B cell (primary cell): Measurements from ENCODE around the gene C10orf90. TPM values are rescaled to one million over a fixed set of nuclear protein-coding genes. Genes with fewer than 3 reads are reported as not detected.

Experiments
- ATAC-seq: fragments of 200-7000 bp; cut with Tn5 transposase; one replicate; pipeline ENCODE4 v1.10.0; 2021; ENCODE audit warnings: low read depth, mild to moderate bottlenecking, moderate number of reproducible peaks, moderate library complexity
- CTCF ChIA-PET: fragments of 350-600 bp; sonication (Branson Sonifier 250); formaldehyde crosslinking; loops from one replicate; lab custom pipeline; 2021; ENCODE audit warnings: antibody characterized with exemption, inconsistent platforms; lab: Charles Lee
- POLR2A ChIA-PET: fragments of 350-600 bp; sonication (Branson Sonifier 250); formaldehyde crosslinking; loops from one replicate; lab custom pipeline; 2021; ENCODE audit warnings: antibody characterized with exemption; lab: Charles Lee
- DNase-seq: peaks from one replicate; pipeline ENCODE4 v3.0.0; 2013
- H2AFZ ChIP-seq: 2 replicates; pipeline ENCODE4 v1.6.1; 2012; ENCODE audit warnings: mild to moderate bottlenecking, low read depth, low read length; ENCODE audit not compliant: insufficient read depth, poor library complexity, severe bottlenecking
- H3K27ac ChIP-seq, 2 donors: 1 replicate in 1 of 2; 2 replicates in 1 of 2; pipeline ENCODE4 v1.5.1; 2012 to 2013; ENCODE audit warnings: low read length in 2 of 2, mild to moderate bottlenecking in 2 of 2, moderate library complexity in 1 of 2
- H3K27me3 ChIP-seq, 4 experiments: fragments of 200-600 bp in 1 of 4; sonication (generic) in 1 of 4; replicated peaks in 1 of 4; 1 replicate in 2 of 4; 2 replicates in 2 of 4; pipeline versions ENCODE4 v1.6.1 to v1.7.0; 2013 to 2016; ENCODE audit warnings: low read length in 3 of 4, mild to moderate bottlenecking in 2 of 4, mixed read lengths in 1 of 4, moderate library complexity in 1 of 4; ENCODE audit not compliant: insufficient read depth in 4 of 4, control insufficient read depth in 3 of 4; ENCODE audit errors: control extremely low read depth in 1 of 4
- H3K36me3 ChIP-seq, 2 experiments: replicated peaks in 1 of 2; 1 replicate in 1 of 2; 2 replicates in 1 of 2; pipeline versions ENCODE4 v1.6.1 to v1.7.1; 2013; ENCODE audit warnings: low read length in 1 of 2; ENCODE audit not compliant: insufficient read depth in 2 of 2, control insufficient read depth in 1 of 2; ENCODE audit errors: control extremely low read depth in 1 of 2, extremely low read depth in 1 of 2
- H3K4me1 ChIP-seq, 2 donors: fragments of 200-600 bp in 1 of 2; sonication (generic) in 1 of 2; 1 replicate in 1 of 2; 2 replicates in 1 of 2; pipeline versions ENCODE4 v1.5.1 to v1.6.1; 2013 to 2017; ENCODE audit warnings: low read length in 2 of 2; ENCODE audit not compliant: control insufficient read depth in 2 of 2, insufficient read depth in 2 of 2
- H3K4me2 ChIP-seq: replicated peaks from 2 replicates; pipeline ENCODE3; 2012; ENCODE audit warnings: mild to moderate bottlenecking, low read depth, low read length; ENCODE audit not compliant: poor library complexity, severe bottlenecking
- H3K4me3 ChIP-seq, 5 experiments: fragments of 200-600 bp in 1 of 5; sonication (generic) in 1 of 5; 1 replicate in 3 of 5; 2 replicates in 2 of 5; pipeline versions ENCODE4 v1.5.1 to v1.7.0; 2011 to 2016; ENCODE audit warnings: low read length in 4 of 5, mild to moderate bottlenecking in 4 of 5, low read depth in 2 of 5, control low read depth in 1 of 5, moderate library complexity in 1 of 5; ENCODE audit not compliant: insufficient read depth in 1 of 5; ENCODE audit errors: control extremely low read depth in 1 of 5, extremely low read depth in 1 of 5
- H3K79me2 ChIP-seq: fragments of 200-600 bp; sonication (generic); one replicate; pipeline ENCODE4 v1.6.0; 2016; ENCODE audit warnings: low read length; ENCODE audit not compliant: control insufficient read depth, insufficient read depth
- H3K9ac ChIP-seq: fragments of 200-600 bp; sonication (generic); 2 replicates; pipeline ENCODE4 v1.6.1; 2017; ENCODE audit warnings: mild to moderate bottlenecking, low read length, moderate library complexity
- H3K9me3 ChIP-seq, 3 donors: one replicate each; pipeline versions ENCODE4 v1.6.1 to v1.7.1; 2013; ENCODE audit warnings: low read length in 2 of 3; ENCODE audit not compliant: control insufficient read depth in 2 of 3, insufficient read depth in 1 of 3; ENCODE audit errors: control extremely low read depth in 1 of 3
- H4K20me1 ChIP-seq: 2 replicates; pipeline ENCODE4 v1.6.0; 2012; ENCODE audit warnings: mild to moderate bottlenecking, low read length; ENCODE audit not compliant: insufficient read depth, control insufficient read depth, poor library complexity, severe bottlenecking
- H3K27ac Mint-ChIP-seq: one replicate; pipeline ENCODE4 v1.8.0; 2021; ENCODE audit warnings: mixed read lengths
- H3K27me3 Mint-ChIP-seq: one replicate; pipeline ENCODE4 v1.8.0; 2021; ENCODE audit warnings: mixed read lengths
- H3K4me1 Mint-ChIP-seq: one replicate; pipeline ENCODE4 v1.8.0; 2021; ENCODE audit warnings: mixed read lengths
- H3K4me3 Mint-ChIP-seq: one replicate; pipeline ENCODE4 v1.8.0; 2021; ENCODE audit warnings: mixed read lengths
- H3K9me3 Mint-ChIP-seq: one replicate; pipeline ENCODE4 v1.8.0; 2022; ENCODE audit warnings: mixed read lengths; ENCODE audit not compliant: insufficient read depth
- EZH2 ChIP-seq: IDR thresholded peaks from 2 replicates; pipeline ENCODE4 v1.6.1; 2012; ENCODE audit warnings: borderline replicate concordance, low read depth, mild to moderate bottlenecking, moderate library complexity, low read length; ENCODE audit not compliant: insufficient read depth, poor library complexity, severe bottlenecking
- WGBS: methylation state at CpG from one replicate; pipeline ENCODE4 v1.1.5; 2013; ENCODE audit warnings: missing lambda C conversion rate; ENCODE audit not compliant: insufficient coverage; 5-methylcytosine and 5-hydroxymethylcytosine counted together
- intact Hi-C: fragments of 100-400 bp; cut with micrococcal nuclease; formaldehyde crosslinking; loops from one replicate; pipeline ENCODE4 v1.10.0; 2022
- polyA plus RNA-seq: library from polyadenylated mRNA; depleted of rRNA; stranded (reverse); fragments of >200 nt; gene quantifications from 2 replicates; pipeline ENCODE4 v1.2.3, GENCODE V29; 2012
- total RNA-seq, 2 donors: library from RNA; stranded (reverse); fragments of 120-200 nt in 1 of 2; gene quantifications; 1 replicate in 1 of 2; 2 replicates in 1 of 2; pipeline versions ENCODE4 v1.2.3 to v1.2.4, GENCODE V29; 2013 to 2022
- TF ChIP-seq, protein P1 (sequence below): fragments of 200-600 bp; IDR thresholded peaks from one replicate; pipeline ENCODE4 v1.8.0; 2022; ENCODE audit warnings: antibody characterized with exemption, mild to moderate bottlenecking

C10orf90 gene
- total and polyA plus RNA-seq, 2 donors (not counting 1 experiment from before 2014, with no cell fraction given), result not detected

DNA sequence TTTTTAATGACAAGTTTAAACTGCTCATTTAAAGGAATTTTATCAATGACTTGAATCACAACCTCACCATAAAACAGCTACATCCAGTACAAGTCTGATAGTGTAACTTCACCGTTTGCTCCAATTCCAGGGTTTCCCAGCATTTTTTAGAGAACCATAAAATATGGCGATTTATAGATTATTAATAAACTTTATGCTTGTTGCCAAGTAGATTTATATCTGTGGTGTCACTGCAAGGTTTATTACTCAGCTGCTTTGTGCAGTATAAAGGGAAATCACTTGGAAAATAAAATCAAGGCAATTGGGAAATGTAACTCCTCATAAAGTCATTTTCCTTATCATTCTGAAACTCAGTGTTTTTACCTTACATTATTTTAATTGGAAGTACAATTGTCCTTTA is 218.2 kb downstream of the C10orf90 start:
- no peaks in the 10 kb centered on the region for H3K27me3 Mint-ChIP-seq
- no peak for ATAC-seq
- Histone ChIP-seq H3K4me1 (no peaks in the 10 kb centered on the region), H3K27ac (no peak overlapping the region), H3K4me2 (no peak overlapping the region), H3K27me3 (no peaks in the 10 kb centered on the region), H3K79me2 (no peaks in the 10 kb centered on the region), H3K4me3 (no peak overlapping the region), H3K9ac (no peak overlapping the region), H3K36me3 (no peaks in the 10 kb centered on the region), H3K9me3 (peaks cover 0 to 4% (median 0%) of the 10 kb centered on the region in 3 donors), H2AFZ (no peak overlapping the region), H4K20me1 (no peaks in the 10 kb centered on the region)
- no peak for TF ChIP-seq EZH2
- TF ChIP-seq, protein P1, sequence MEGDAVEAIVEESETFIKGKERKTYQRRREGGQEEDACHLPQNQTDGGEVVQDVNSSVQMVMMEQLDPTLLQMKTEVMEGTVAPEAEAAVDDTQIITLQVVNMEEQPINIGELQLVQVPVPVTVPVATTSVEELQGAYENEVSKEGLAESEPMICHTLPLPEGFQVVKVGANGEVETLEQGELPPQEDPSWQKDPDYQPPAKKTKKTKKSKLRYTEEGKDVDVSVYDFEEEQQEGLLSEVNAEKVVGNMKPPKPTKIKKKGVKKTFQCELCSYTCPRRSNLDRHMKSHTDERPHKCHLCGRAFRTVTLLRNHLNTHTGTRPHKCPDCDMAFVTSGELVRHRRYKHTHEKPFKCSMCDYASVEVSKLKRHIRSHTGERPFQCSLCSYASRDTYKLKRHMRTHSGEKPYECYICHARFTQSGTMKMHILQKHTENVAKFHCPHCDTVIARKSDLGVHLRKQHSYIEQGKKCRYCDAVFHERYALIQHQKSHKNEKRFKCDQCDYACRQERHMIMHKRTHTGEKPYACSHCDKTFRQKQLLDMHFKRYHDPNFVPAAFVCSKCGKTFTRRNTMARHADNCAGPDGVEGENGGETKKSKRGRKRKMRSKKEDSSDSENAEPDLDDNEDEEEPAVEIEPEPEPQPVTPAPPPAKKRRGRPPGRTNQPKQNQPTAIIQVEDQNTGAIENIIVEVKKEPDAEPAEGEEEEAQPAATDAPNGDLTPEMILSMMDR, result no peak
- H3K4me1 Mint-ChIP-seq, result no peaks in the 10 kb centered on the region
- H3K4me3 Mint-ChIP-seq, result no peak overlapping the region
- intact Hi-C loops, result no loop called here
- POLR2A ChIA-PET, result no interaction called here
- CTCF ChIA-PET, result no interaction called here
- no CpG with 5 or more reads among the region's 2 CpGs for WGBS
- DNase-seq, result no peak
- H3K9me3 Mint-ChIP-seq, result no peaks in the 10 kb centered on the region
- H3K27ac Mint-ChIP-seq, result no peak overlapping the region

DNA sequence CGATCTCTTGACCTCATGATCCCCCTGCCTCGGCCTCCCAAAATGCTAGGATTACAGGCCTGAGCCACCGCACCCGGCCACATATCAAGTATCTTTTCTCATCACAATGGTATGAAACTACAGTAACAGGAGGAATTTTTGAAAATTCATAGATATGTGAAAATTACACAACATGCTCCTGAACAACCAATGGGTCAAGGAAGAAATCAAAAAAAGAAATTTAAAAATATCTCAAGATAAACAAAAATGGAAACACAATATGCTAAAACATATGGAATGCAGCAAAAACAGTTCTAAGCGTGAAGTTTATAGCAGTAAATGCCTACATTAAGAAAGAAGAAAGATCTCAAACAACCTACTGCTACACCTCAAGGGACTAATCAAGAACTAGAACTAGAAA is 222.4 kb downstream of the C10orf90 start:
- Histone ChIP-seq H4K20me1 (no peaks in the 10 kb centered on the region), H3K36me3 (no peaks in the 10 kb centered on the region), H3K4me1 (no peaks in the 10 kb centered on the region), H3K9ac (no peak overlapping the region), H3K4me2 (no peak overlapping the region), H2AFZ (no peak overlapping the region), H3K27me3 (no peaks in the 10 kb centered on the region), H3K79me2 (no peaks in the 10 kb centered on the region), H3K9me3 (no peaks in the 10 kb centered on the region), H3K27ac (no peak overlapping the region), H3K4me3 (no peak overlapping the region)
- Mint-ChIP-seq H3K4me1 (no peaks in the 10 kb centered on the region), H3K27me3 (no peaks in the 10 kb centered on the region), H3K9me3 (peaks cover 3% of the 10 kb centered on the region), H3K27ac (no peak overlapping the region), H3K4me3 (no peak overlapping the region)
- DNase-seq (no peak), ATAC-seq (no peak)
- POLR2A ChIA-PET, result no interaction called here
- intact Hi-C loops, result no loop called here
- WGBS, result no CpG with 5 or more reads among the region's 5 CpGs
- TF ChIP-seq, protein P1, result no peak
- TF ChIP-seq EZH2, result no peak
- CTCF ChIA-PET, result no interaction called here
